PFSK-1 (cell line): Measurements from ENCODE around the gene LAMC1.

Experiments used
- FOXP2 ChIP-seq: optimal IDR thresholded peaks from 2 replicates; pipeline ENCODE3; 2011; ENCODE audit warnings: borderline replicate concordance, control low read depth, inconsistent platforms; ENCODE audit not compliant: insufficient read depth; ENCODE audit errors: extremely low read length, extremely low read depth
- POLR2AphosphoS5 ChIP-seq: IDR thresholded peaks from 2 replicates; pipeline ENCODE4 v1.6.1; 2012; ENCODE audit warnings: low read depth, mild to moderate bottlenecking, control low read depth, low read length, moderate library complexity
- REST ChIP-seq, 2 experiments: IDR thresholded peaks; 2 replicates each; pipeline versions ENCODE4 v1.6.1 to v1.8.0; 2011 to 2012; ENCODE audit warnings: low read depth in 2 of 2, low read length in 2 of 2, control low read depth in 1 of 2, inconsistent platforms in 1 of 2, mild to moderate bottlenecking in 1 of 2, moderate library complexity in 1 of 2; ENCODE audit not compliant: insufficient read depth in 1 of 2
- SIN3A ChIP-seq: IDR thresholded peaks from 2 replicates; pipeline ENCODE4 v1.6.1; 2012; ENCODE audit warnings: mild to moderate bottlenecking, low read length, moderate library complexity, borderline replicate concordance; ENCODE audit not compliant: insufficient read depth
- TAF1 ChIP-seq: IDR thresholded peaks from 2 replicates; pipeline ENCODE4 v1.6.1; 2012; ENCODE audit warnings: low read length, control low read depth, borderline replicate concordance; ENCODE audit not compliant: insufficient read depth

The LAMC1 gene

GRCh38 chr1:183033205-183033604 is 10.0 kb downstream of the LAMC1 start:
- no peak for TF ChIP-seq TAF1
- TF ChIP-seq REST (IDR thresholded peaks at IDR 0.05; ENCODE audit: insufficient read depth in 1 of 2, low read depth in 2 of 2, low read length in 2 of 2): no peak
- no peak for TF ChIP-seq FOXP2
- TF ChIP-seq POLR2AphosphoS5: no peak
- TF ChIP-seq SIN3A: no peak

DNA sequence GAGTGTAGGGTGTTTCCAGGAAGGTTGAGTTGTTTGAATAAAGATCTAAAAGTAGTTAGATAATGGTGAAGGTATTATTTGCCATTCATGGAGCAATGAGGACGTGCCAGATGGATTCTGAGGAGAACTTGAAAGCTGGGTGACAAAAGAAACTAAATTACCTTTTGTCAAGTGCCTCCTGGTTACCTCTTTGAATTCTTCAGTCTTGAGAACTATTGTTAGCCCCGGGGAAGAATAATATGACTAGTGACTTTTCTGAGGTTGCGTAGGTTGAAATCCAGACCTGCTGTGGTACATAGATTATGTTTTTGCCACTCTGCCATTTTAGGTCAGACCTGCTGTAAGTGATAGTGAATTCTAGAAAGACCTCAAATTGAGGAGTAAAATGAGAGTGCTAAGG is 11.5 kb downstream of the LAMC1 start:
- TF ChIP-seq FOXP2 (no peak), TAF1 (no peak), SIN3A (no peak), POLR2AphosphoS5 (no peak), REST (IDR thresholded peaks at IDR 0.05; ENCODE audit: insufficient read depth in 1 of 2, low read depth in 2 of 2, low read length in 2 of 2) (no peak)

DNA sequence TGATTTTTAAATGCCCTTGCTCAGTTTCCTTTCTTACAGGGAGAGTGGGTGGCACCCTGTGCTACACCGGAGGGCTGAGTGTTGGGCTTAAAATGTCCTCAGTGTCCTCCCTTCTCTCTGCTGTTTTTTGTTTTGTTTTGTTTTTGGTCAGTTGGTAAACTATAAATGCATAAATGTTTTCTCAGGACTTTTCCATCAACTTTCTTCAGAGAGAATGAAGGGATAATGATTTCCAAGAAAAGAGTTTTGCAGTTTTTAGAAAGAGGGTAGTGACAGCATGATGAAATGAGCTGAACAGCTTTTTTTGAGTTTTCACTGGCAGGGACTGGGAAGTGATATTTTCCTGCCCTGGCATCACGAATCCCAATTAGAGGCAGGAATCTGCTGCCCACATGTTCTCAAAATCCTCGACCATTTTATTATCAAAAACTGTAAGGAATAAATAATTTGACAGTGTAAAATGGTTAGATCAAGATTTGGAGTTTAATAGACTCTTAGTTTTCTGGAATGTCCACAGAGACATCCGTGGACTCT is 15.2 kb downstream of the LAMC1 start:
- TF ChIP-seq REST (IDR thresholded peaks at IDR 0.05; ENCODE audit: insufficient read depth in 1 of 2, low read depth in 2 of 2, low read length in 2 of 2) (no peak), SIN3A (no peak), FOXP2 (no peak), POLR2AphosphoS5 (no peak)

- no peak for TF ChIP-seq SIN3A
These were observed 15.7 kb downstream of the LAMC1 start for GRCh38 chr1:183038913-183039312.

DNA sequence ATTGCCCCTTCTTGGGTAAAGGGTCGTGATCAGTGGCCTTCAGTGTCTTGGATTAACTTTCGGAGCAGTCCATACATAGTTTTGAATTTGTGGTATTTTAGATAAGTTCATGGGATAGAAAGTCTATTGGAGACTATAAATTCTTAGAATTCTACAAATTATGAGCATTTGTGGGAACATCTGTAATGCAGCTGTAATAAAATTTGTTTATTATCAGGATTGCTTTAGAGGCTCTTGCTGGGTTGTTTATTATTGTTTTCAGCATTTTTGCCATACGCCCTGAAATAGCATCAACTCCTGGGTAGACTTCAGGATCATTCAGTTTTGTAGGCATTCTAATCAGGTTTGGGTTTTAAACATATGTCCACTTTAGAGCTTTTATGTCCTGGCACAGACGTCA is 16.1 kb downstream of the LAMC1 start:
- TF ChIP-seq SIN3A: no peak
- no peak for TF ChIP-seq FOXP2
- TF ChIP-seq TAF1: no peak
- TF ChIP-seq POLR2AphosphoS5: no peak
- no peak for TF ChIP-seq REST (IDR thresholded peaks at IDR 0.05; ENCODE audit: insufficient read depth in 1 of 2, low read depth in 2 of 2, low read length in 2 of 2)
